Memory B cell (primary cell): ENCODE measurements around the gene PIGQ.
A peak's percentile ranks its signal among the peaks of the same experiment; 100 is the strongest.

Source experiments
- ATAC-seq: fragments of 150-1000 bp; cut with Tn5 transposase; 2 replicates; pipeline ENCODE4 v1.10.0; 2021; ENCODE audit warnings: low read depth, mild to moderate bottlenecking, moderate library complexity
- DNase-seq, 2 donors: peaks; one replicate each; pipeline ENCODE4 v3.0.0; 2022; ENCODE audit warnings: low spot score in 2 of 2
- H3K27ac Mint-ChIP-seq: one replicate; pipeline ENCODE4 v1.8.0; 2022; ENCODE audit warnings: mild to moderate bottlenecking, moderate library complexity, mixed read lengths
- H3K27me3 Mint-ChIP-seq: one replicate; pipeline ENCODE4 v1.8.0; 2022; ENCODE audit warnings: mixed read lengths
- H3K36me3 Mint-ChIP-seq: one replicate; pipeline ENCODE4 v1.8.0; 2022; ENCODE audit warnings: mild to moderate bottlenecking, mixed read lengths
- H3K4me1 Mint-ChIP-seq: one replicate; pipeline ENCODE4 v1.8.0; 2022; ENCODE audit warnings: mixed read lengths
- H3K4me3 Mint-ChIP-seq: one replicate; pipeline ENCODE4 v1.8.0; 2022; ENCODE audit warnings: mild to moderate bottlenecking, moderate library complexity, mixed read lengths
- H3K9me3 Mint-ChIP-seq: one replicate; pipeline ENCODE4 v1.8.0; 2022; ENCODE audit warnings: mixed read lengths

Gene PIGQ

GRCh38 chr16:565419-566330, 4.1 kb upstream of the PIGQ start:
- Mint-ChIP-seq H3K9me3 (no peaks in the 10 kb centered on the region), H3K27ac (no peak overlapping the region), H3K36me3 (no peaks in the 10 kb centered on the region), H3K27me3 (peaks cover 6% of the 10 kb centered on the region), H3K4me1 (peaks cover 12% of the 10 kb centered on the region), H3K4me3 (peak overlapping the region; percentile 11)
- DNase-seq (no peak), ATAC-seq (no peak)

- peak in 1 of 2 donors; percentile 57 for DNase-seq
- Mint-ChIP-seq H3K27ac (peak within 1 kb of the TSS; percentile 74), H3K9me3 (no peaks in the 10 kb centered on the region), H3K4me1 (peaks cover 22% of the 10 kb centered on the region), H3K36me3 (no peaks in the 10 kb centered on the region), H3K27me3 (peaks cover 4% of the 10 kb centered on the region), H3K4me3 (peak within 1 kb of the TSS; percentile 76)
- peak; percentile 69 for ATAC-seq
Measured at GRCh38 chr16:566475-567372, 3.0 kb upstream of the PIGQ start, which contains the start of gene NHLRC4. Gene NHLRC4, plus strand, starts transcription at chr16:567005. Its CDS starts 1,043 bp downstream, at chr16:568048.

DNA sequence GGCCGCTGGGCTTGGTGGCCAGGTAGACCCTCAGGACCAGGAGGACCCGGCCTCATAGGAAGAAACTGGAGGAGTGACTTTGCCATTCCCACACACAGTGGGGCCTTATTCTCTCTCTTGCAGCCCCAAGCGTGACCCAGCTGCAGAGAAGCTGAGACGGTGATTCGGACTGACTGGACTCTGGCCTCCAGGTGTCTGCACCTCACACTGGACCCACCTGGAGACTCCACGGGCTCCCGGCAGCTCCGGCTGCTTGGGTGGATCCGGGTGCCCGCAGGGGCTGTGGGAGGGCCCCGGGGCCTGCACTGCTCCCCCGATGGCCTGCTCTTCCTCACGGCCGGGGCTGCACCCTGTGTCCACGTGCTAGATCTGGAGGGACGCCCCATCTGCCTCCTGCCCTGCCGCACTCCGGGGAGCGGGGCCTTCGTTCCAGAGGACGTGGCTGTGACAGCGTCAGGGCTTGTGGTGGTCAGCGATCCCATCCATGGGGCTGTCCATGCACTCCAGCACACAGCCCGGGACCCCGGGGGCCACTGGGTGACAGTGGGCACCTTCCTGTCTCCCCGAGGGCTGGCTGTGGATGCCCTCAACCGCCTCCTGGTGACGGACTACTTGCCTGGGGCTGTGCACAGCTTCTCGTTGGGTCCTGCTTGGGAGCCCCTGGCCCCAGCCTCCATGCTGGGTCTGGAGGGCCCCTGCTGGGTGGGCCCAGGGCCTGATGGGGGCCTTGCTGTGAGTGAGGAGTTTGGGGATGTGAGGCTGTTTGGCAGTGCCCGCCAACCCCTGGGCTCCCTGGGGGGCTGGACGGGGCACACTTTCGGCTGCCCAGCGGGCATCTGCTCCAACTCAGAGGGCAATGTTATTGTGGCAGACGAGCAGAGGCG, 2.2 kb upstream of the PIGQ start:
- Mint-ChIP-seq H3K36me3 (no peaks in the 10 kb centered on the region), H3K27me3 (peaks cover 3% of the 10 kb centered on the region), H3K4me1 (peaks cover 24% of the 10 kb centered on the region)

DNA sequence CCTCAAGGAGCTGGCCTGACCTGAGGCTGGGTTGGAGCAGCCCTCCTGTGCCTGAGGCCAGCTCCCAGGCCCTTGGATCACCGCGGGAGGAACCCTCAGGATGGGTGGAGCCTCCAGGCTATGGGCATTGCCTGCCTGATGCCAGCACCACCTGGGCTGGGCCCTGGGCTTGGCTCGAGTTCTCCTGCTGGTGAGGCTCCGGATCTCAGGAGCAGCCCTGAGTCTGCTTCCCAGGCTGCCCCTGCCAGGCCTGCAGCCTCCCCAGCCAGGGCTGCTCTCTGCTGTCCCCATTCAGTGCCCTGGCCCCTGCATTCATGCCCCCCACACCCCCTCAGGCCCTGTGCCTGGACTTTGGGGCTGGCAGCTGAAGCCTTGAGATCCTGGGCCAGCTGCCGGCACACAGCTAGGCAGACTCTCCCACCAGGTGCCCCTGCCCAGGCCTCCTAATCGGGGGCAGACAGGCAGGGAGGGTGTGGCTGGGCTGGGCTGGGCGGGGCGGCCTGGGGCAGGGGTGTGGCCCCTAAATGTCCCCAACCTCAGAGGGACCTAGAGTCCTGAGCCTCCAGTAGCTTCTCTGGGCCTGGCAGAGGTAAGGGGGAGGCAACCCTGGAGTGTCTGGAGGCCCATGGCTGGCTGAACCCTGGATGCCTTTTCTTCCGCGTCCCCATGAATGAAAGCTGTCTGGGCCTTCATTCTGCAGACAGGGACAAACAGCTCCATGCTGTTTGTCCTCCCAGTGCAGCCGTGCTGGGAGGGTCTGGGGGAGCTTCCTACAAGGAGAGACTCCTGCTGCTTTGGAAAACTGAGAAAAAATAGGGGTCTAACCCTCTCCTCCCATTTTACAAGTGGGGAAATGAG, 1.1 kb upstream of the PIGQ start:
- no peaks in the 10 kb centered on the region for H3K36me3 Mint-ChIP-seq
- H3K9me3 Mint-ChIP-seq = no peaks in the 10 kb centered on the region
- DNase-seq = no peak
- peaks cover 24% of the 10 kb centered on the region for H3K4me1 Mint-ChIP-seq
- H3K4me3 Mint-ChIP-seq = peak overlapping the region; percentile 87
- peak overlapping the region; percentile 82 for H3K27ac Mint-ChIP-seq
- no peak for ATAC-seq
- H3K27me3 Mint-ChIP-seq = no peaks in the 10 kb centered on the region

More for the DNA sequence above, 2.2 kb upstream of the PIGQ start:
- Mint-ChIP-seq H3K4me3 (peak overlapping the region; percentile 76), H3K27ac (peak overlapping the region; percentile 74), H3K9me3 (no peaks in the 10 kb centered on the region)
- DNase-seq (no peak), ATAC-seq (no peak)

- Mint-ChIP-seq H3K4me1 (peaks cover 14% of the 10 kb centered on the region), H3K4me3 (no peak overlapping the region), H3K27ac (no peak overlapping the region), H3K27me3 (no peaks in the 10 kb centered on the region), H3K9me3 (no peaks in the 10 kb centered on the region), H3K36me3 (no peaks in the 10 kb centered on the region)
- ATAC-seq = no peak
- no peak for DNase-seq
Measured at GRCh38 chr16:572865-573650, 3.3 kb downstream of the PIGQ start.

DNA sequence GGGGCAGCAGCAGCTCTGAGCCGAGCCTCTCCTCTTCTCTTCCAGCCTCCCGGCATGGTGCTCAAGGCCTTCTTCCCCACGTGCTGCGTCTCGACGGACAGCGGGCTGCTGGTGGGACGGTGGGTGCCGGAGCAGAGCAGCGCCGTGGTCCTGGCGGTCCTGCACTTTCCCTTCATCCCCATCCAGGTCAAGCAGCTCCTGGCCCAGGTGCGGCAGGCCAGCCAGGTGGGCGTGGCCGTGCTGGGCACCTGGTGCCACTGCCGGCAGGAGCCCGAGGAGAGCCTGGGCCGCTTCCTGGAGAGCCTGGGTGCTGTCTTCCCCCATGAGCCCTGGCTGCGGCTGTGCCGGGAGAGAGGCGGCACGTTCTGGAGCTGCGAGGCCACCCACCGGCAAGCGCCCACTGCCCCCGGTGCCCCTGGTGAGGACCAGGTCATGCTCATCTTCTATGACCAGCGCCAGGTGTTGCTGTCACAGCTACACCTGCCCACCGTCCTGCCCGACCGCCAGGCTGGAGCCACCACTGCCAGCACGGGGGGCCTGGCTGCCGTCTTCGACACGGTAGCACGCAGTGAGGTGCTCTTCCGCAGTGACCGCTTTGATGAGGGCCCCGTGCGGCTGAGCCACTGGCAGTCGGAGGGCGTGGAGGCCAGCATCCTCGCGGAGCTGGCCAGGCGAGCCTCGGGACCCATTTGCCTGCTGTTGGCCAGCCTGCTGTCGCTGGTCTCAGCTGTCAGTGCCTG, 4.4 kb downstream of the PIGQ start:
- H3K27me3 Mint-ChIP-seq = no peaks in the 10 kb centered on the region
- H3K36me3 Mint-ChIP-seq = no peaks in the 10 kb centered on the region
- no peak for DNase-seq
- H3K4me3 Mint-ChIP-seq = no peak overlapping the region
- no peaks in the 10 kb centered on the region for H3K9me3 Mint-ChIP-seq
- peaks cover 15% of the 10 kb centered on the region for H3K4me1 Mint-ChIP-seq
- no peak overlapping the region for H3K27ac Mint-ChIP-seq
- ATAC-seq = no peak

DNA sequence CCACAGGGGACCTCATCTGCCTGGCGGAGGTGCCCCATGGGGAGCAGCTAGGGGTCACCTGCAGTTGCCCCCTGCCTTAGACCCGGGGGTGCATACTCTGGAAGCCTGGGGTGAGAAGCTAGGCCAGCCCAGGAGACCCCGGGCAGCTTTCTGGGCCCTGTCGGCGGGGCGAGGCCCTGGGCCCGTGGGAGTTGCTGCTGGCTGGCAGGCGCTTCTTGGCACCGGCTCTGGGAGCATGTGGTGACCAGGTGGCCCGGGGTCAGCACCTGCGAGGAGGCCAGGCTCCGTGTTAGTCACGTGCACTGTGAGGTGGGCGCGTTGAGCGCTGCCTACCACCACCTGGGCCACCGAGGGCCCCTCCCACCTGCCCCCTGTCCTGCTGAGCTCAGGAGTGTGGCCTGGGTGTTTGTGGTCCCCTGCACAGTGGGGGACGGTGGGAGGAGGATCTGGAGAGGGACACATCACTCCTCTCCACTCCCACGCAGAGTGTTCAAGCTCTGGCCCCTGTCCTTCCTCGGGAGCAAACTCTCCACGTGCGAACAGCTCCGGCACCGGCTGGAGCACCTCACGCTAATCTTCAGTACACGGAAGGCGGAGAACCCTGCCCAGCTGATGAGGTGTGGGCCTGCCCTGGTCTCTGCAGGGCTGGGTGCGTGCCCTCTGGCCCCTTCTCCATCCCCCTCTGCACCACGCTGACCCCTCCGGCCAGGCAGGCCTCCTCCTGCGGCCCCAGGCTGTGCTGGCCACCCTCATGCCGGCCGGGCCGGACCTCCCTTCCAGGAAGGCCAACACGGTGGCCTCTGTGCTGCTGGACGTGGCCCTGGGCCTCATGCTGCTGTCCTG, 5.8 kb downstream of the PIGQ start:
- no peak for ATAC-seq
- Mint-ChIP-seq H3K9me3 (no peaks in the 10 kb centered on the region), H3K4me1 (peaks cover 16% of the 10 kb centered on the region), H3K27ac (no peak overlapping the region), H3K27me3 (no peaks in the 10 kb centered on the region), H3K36me3 (no peaks in the 10 kb centered on the region), H3K4me3 (no peak overlapping the region)
- DNase-seq = no peak

GRCh38 chr16:576197-576822, 6.5 kb downstream of the PIGQ start:
- Mint-ChIP-seq H3K9me3 (no peaks in the 10 kb centered on the region), H3K27ac (no peak overlapping the region), H3K4me3 (no peak overlapping the region), H3K4me1 (peaks cover 10% of the 10 kb centered on the region), H3K27me3 (no peaks in the 10 kb centered on the region), H3K36me3 (no peaks in the 10 kb centered on the region)
- ATAC-seq (no peak), DNase-seq (no peak)

DNA sequence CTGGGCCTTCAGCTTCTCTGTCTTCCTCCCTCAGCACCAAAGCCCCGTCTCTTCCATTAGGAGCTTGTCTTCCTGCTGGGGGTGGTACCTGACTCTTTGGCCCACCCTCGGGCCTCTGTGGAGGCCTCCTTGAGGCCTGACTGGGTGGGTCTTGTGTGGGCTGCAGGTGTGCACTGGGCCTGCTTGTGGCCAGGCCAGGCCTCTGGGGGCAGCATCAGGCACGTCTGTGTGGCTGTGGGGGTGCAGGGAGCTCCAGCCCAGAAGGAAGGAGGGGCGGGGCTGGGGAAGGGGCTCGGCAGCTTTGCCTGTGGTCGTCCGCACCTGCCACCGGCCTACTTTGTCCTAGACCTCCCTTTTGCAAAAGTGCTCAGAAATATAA, 7.0 kb downstream of the PIGQ start:
- no peaks in the 10 kb centered on the region for H3K9me3 Mint-ChIP-seq
- no peaks in the 10 kb centered on the region for H3K27me3 Mint-ChIP-seq
- no peak overlapping the region for H3K4me3 Mint-ChIP-seq
- no peaks in the 10 kb centered on the region for H3K36me3 Mint-ChIP-seq
- H3K27ac Mint-ChIP-seq = no peak overlapping the region
- peaks cover 6% of the 10 kb centered on the region for H3K4me1 Mint-ChIP-seq
- ATAC-seq (no peak), DNase-seq (no peak)

DNA sequence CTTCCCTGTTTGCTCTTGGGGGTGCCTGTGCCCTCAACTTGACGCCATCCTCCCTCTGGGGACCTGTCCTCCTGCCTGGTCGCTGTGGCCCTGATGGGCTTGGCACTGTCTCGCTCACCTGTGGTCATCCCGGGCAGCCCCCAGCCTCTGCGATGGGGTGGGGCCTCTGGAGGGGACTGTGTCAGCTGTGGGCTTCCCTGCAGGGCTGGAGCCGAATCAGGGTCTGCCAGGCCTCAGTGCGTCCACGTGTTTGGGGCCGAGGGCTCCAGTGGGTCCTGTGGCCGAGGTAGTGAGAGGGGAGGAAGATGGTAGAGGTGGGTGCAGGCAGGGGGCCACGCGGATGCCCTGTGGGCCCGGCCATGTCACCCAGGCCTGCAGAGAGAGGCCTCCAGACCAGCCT, 8.0 kb downstream of the PIGQ start:
- DNase-seq (no peak), ATAC-seq (no peak)
- Mint-ChIP-seq H3K4me1 (peaks cover 4% of the 10 kb centered on the region), H3K9me3 (no peaks in the 10 kb centered on the region), H3K27ac (no peak overlapping the region), H3K36me3 (no peaks in the 10 kb centered on the region), H3K4me3 (no peak overlapping the region), H3K27me3 (no peaks in the 10 kb centered on the region)
